HepG2 (cell line): ENCODE results near the gene MYLK3. TPM values are rescaled to one million over a fixed set of nuclear protein-coding genes. Genes with fewer than 3 reads are reported as not detected.

ENCODE experiments used
- BCLAF1 ChIP-seq: fragments of 450-650 bp; IDR thresholded peaks from 2 replicates; pipeline ENCODE4 v1.6.1; 2017; ENCODE audit warnings: mild to moderate bottlenecking
- ETV5 ChIP-seq: IDR thresholded peaks from 2 replicates; pipeline ENCODE4 v1.6.1; 2018; ENCODE audit warnings: missing biosample characterization, missing genetic modification reagents, inconsistent platforms, borderline replicate concordance
- HOXA5 ChIP-seq: sonication (generic); formaldehyde crosslinking; IDR thresholded peaks from 2 replicates; pipeline ENCODE4 v1.4.0; 2020; ENCODE audit warnings: missing genetic modification reagents
- MEF2D ChIP-seq: sonication (generic); formaldehyde crosslinking; IDR thresholded peaks from 2 replicates; pipeline ENCODE4 v1.5.1; 2020; ENCODE audit warnings: mild to moderate bottlenecking, missing genetic modification reagents
- RBFOX2 ChIP-seq: fragments of 200-400 bp; formaldehyde crosslinking; IDR thresholded peaks from 2 replicates; pipeline ENCODE4 v1.6.1; 2017; ENCODE audit warnings: low read depth, mild to moderate bottlenecking, low read length
- SP140L ChIP-seq: sonication (generic); formaldehyde crosslinking; IDR thresholded peaks from 2 replicates; pipeline ENCODE4 v1.4.0; 2020; ENCODE audit warnings: missing genetic modification reagents, borderline replicate concordance
- SPEN ChIP-seq: sonication (generic); formaldehyde crosslinking; IDR thresholded peaks from 2 replicates; pipeline ENCODE4 v1.5.1; 2020; ENCODE audit warnings: low read depth, mild to moderate bottlenecking, missing genetic modification reagents
- TIGD3 ChIP-seq: sonication (generic); formaldehyde crosslinking; IDR thresholded peaks from 2 replicates; pipeline ENCODE4 v1.5.1; 2020; ENCODE audit warnings: mild to moderate bottlenecking, missing genetic modification reagents, borderline replicate concordance
- ZNF143 ChIP-seq: sonication (generic); formaldehyde crosslinking; IDR thresholded peaks from 2 replicates; pipeline ENCODE4 v1.4.0; 2020; ENCODE audit warnings: missing genetic modification reagents
- ZNF235 ChIP-seq: sonication (generic); formaldehyde crosslinking; IDR thresholded peaks from 2 replicates; pipeline ENCODE4 v1.8.1; 2023; ENCODE audit warnings: mild to moderate bottlenecking, missing genetic modification reagents, borderline replicate concordance
- ZNF264 ChIP-seq: sonication (generic); formaldehyde crosslinking; IDR thresholded peaks from 2 replicates; pipeline ENCODE4 v1.4.0; 2020; ENCODE audit warnings: missing genetic modification reagents
- ZNF333 ChIP-seq: sonication (generic); formaldehyde crosslinking; IDR thresholded peaks from 2 replicates; pipeline ENCODE4 v1.4.0; 2020; ENCODE audit warnings: mild to moderate bottlenecking, missing genetic modification reagents, borderline replicate concordance
- ZNF574 ChIP-seq: sonication (generic); formaldehyde crosslinking; IDR thresholded peaks from 2 replicates; pipeline ENCODE4 v1.4.0; 2020; ENCODE audit warnings: missing genetic modification reagents
- ZNF687 ChIP-seq: sonication (generic); formaldehyde crosslinking; IDR thresholded peaks from 2 replicates; pipeline ENCODE4 v1.5.1; 2020; ENCODE audit warnings: mild to moderate bottlenecking, missing genetic modification reagents, moderate library complexity
- ZNF724P ChIP-seq: sonication (generic); formaldehyde crosslinking; IDR thresholded peaks from 2 replicates; pipeline ENCODE4 v1.8.0; 2022; ENCODE audit warnings: missing genetic modification reagents, borderline replicate concordance
- polyA plus RNA-seq, 8 experiments: library from polyadenylated mRNA; depleted of rRNA in 3 of 8; stranded (reverse) in 7 of 8; unstranded in 1 of 8; fragments of >200 nt; fragmentation: Illumina TruSeq in 4 of 8; extraction: Trizol in 4 of 8; gene quantifications; 2 replicates each; pipeline versions ENCODE4 v1.2.1 to v1.2.3, GENCODE V29; 2011 to 2016; ENCODE audit warnings: low read depth in 4 of 8, missing spikeins in 1 of 8, mixed read lengths in 1 of 8; ENCODE audit not compliant: insufficient read depth in 1 of 8
- total RNA-seq, 5 experiments: library from RNA; depleted of rRNA; stranded (reverse); fragments of >200 nt; fragmentation: Illumina TruSeq; extraction: Trizol; gene quantifications; 2 replicates each; pipeline ENCODE4 v1.2.3, GENCODE V29; 2016; ENCODE audit warnings: low read depth in 1 of 5

MYLK3 gene
- total and polyA plus RNA-seq, 2 of the 13 experiments (the other 11 are each of a cell fraction or from before 2014, with no cell fraction given), result 0.04 to 0.18 TPM

- TF ChIP-seq TIGD3 (CRISPR knock-in tag) (peak; percentile 74; the same call in 1 of the 2 replicates), ZNF687 (peak; percentile 95), ZNF724P (CRISPR knock-in tag) (peak; percentile 95), SPEN (CRISPR knock-in tag) (peak; percentile 87), ZNF333 (CRISPR knock-in tag) (peak; percentile 44; the same call in 1 of the 2 replicates), ETV5 (CRISPR knock-in tag) (peak; percentile 51; the same call in 1 of the 2 replicates), ZNF143 (CRISPR knock-in tag) (peak; percentile 66), ZNF264 (CRISPR knock-in tag) (peak; percentile 37; the same call in 1 of the 2 replicates), ZNF574 (CRISPR knock-in tag) (peak; percentile 81), BCLAF1 (no peak), ZNF235 (CRISPR knock-in tag) (peak; percentile 92; the same call in 1 of the 2 replicates), SP140L (CRISPR knock-in tag) (peak; percentile 86; the same call in 1 of the 2 replicates), MEF2D (CRISPR knock-in tag) (peak; percentile 56), RBFOX2 (peak; percentile 91), HOXA5 (0 out of 2 replicates have a peak, but pooled peaks have one; percentile 27)
These were observed 41.6 kb upstream of the MYLK3 start (continued) for GRCh38 chr16:46789499-46790414.
